Stimulated activated CD8-positive, alpha-beta memory T cell treated with anti-CD3 and anti-CD28 coated beads, Interleukin-15, amount 100 ng/mL, for 1 hour (primary cell): ENCODE measurements around the gene PACRG.
"Not testable (repeated sequence)": the region's sequence is repeated elsewhere in the genome, so short reads cannot be mapped to it uniquely, and the experiment has no call there.

Source experiments
- DNase-seq: peaks from one replicate; pipeline ENCODE4 v3.0.0-alpha.2; 2020; ENCODE audit warnings: low read depth

Gene PACRG

GRCh38 chr6:162727322-162728182 lies at the start of gene PACRG, which contains the start of gene PRKN:
PACRG (plus strand) TSS chr6:162727974.
PRKN (minus strand) TSS chr6:162727766.
- DNase-seq = peak; percentile 93

GRCh38 chr6:162678896-162679295 lies 48.9 kb upstream of the PACRG start:
- DNase-seq = not testable (repeated sequence)

GRCh38 chr6:162679681-162680080 lies 48.1 kb upstream of the PACRG start:
- DNase-seq = no peak

GRCh38 chr6:162680367-162680766 lies 47.4 kb upstream of the PACRG start:
- DNase-seq = no peak

- no peak for DNase-seq
These were observed 46.9 kb upstream of the PACRG start for GRCh38 chr6:162680871-162681270.

GRCh38 chr6:162681447-162681846 lies 46.3 kb upstream of the PACRG start:
- no peak for DNase-seq

GRCh38 chr6:162683135-162683534 lies 44.6 kb upstream of the PACRG start:
- no peak for DNase-seq

GRCh38 chr6:162684052-162684451 lies 43.7 kb upstream of the PACRG start:
- no peak for DNase-seq

- no peak for DNase-seq
These were observed 42.8 kb upstream of the PACRG start for GRCh38 chr6:162684961-162685360.

GRCh38 chr6:162685586-162685985 lies 42.2 kb upstream of the PACRG start:
- DNase-seq = no peak

- DNase-seq = no peak
These were observed 38.9 kb upstream of the PACRG start for GRCh38 chr6:162688751-162689345.

GRCh38 chr6:162690158-162690557 lies 37.6 kb upstream of the PACRG start:
- no peak for DNase-seq

GRCh38 chr6:162697872-162698403 lies 29.8 kb upstream of the PACRG start:
- no peak for DNase-seq

- no peak for DNase-seq
These were observed 29.3 kb upstream of the PACRG start for GRCh38 chr6:162698440-162698839.

GRCh38 chr6:162699961-162700360 lies 27.8 kb upstream of the PACRG start:
- DNase-seq = no peak

- no peak for DNase-seq
These were observed 26.8 kb upstream of the PACRG start for GRCh38 chr6:162700966-162701365.

GRCh38 chr6:162701551-162701950 lies 26.2 kb upstream of the PACRG start:
- DNase-seq = no peak

GRCh38 chr6:162702446-162702845 lies 25.3 kb upstream of the PACRG start:
- DNase-seq = no peak

- DNase-seq = no peak
These were observed 23.8 kb upstream of the PACRG start for GRCh38 chr6:162704001-162704400.

- no peak for DNase-seq
These were observed 22.0 kb upstream of the PACRG start for GRCh38 chr6:162705736-162706135.

GRCh38 chr6:162706232-162706631 lies 21.5 kb upstream of the PACRG start:
- DNase-seq = no peak

- DNase-seq = no peak
These were observed 18.8 kb upstream of the PACRG start for GRCh38 chr6:162708971-162709370.

- no peak for DNase-seq
These were observed 18.3 kb upstream of the PACRG start for GRCh38 chr6:162709431-162709830.
